Measurements from ENCODE around the gene CDC34. TPM values are rescaled to one million over a fixed set of nuclear protein-coding genes. Genes with fewer than 3 reads are reported as not detected.

CDC34 gene
- total RNA-seq, 1 experiment from 2014 or later = 112 TPM

- no peak overlapping the region for H3K9ac ChIP-seq (ENCODE audit: extremely low read depth, insufficient read length, low read length)
- no peak overlapping the region for H2BK5ac ChIP-seq (ENCODE audit: insufficient read length, low read length)
- H3K79me1 ChIP-seq (ENCODE audit: insufficient read depth, low read depth, low read length, poor library complexity, severe bottlenecking) = no peaks in the 10 kb centered on the region
- H3K4ac ChIP-seq (ENCODE audit: low read depth, low read length) = no peak overlapping the region
- H3K27me3 ChIP-seq (ENCODE audit: insufficient read depth, low read length) = no peaks in the 10 kb centered on the region
- H3K9me3 ChIP-seq (ENCODE audit: control insufficient read depth, low read depth, low read length) = no peaks in the 10 kb centered on the region
- H3T11ph ChIP-seq (ENCODE audit: low read length) = no peak overlapping the region
- H2BK20ac ChIP-seq (ENCODE audit: low read depth, low read length, poor library complexity, severe bottlenecking) = no peak overlapping the region
- WGBS (ENCODE audit: extremely low coverage, insufficient read length, low lambda C conversion rate) = no CpG with 5 or more reads among the region's 23 CpGs
- no peak overlapping the region for H2BK15ac ChIP-seq (ENCODE audit: low read depth, low read length)
- H3K27ac ChIP-seq (ENCODE audit: insufficient read length, low read depth, low read length) = no peak overlapping the region
- no peak overlapping the region for H4K5ac ChIP-seq (ENCODE audit: insufficient read length, low read depth, low read length)
- H2AFZ ChIP-seq (ENCODE audit: low read length) = no peak overlapping the region
- H3K79me2 ChIP-seq (ENCODE audit: insufficient read depth, low read length) = no peaks in the 10 kb centered on the region
- Mint-ChIP-seq H3K36me3 (ENCODE audit: insufficient read depth in 1 of 3, low read depth in 3 of 3) (peaks cover 0 to 4% (median under 1%) of the 10 kb centered on the region in 3 experiments; a peak in 4 of 7 replicates), H3K4me1 (peaks cover 20 to 32% of the 10 kb centered on the region in 2 experiments), H3K9me3 (peaks cover 11 to 14% of the 10 kb centered on the region in 2 experiments), H3K27ac (peak overlapping the region in 1 of 3 experiments; percentile 12; a peak in 1 of 7 replicates), H3K27me3 (ENCODE audit: low read depth) (peaks cover 31% of the 10 kb centered on the region), H3K4me3 (peak overlapping the region; percentile 31 to 45; a peak in 4 of 5 replicates)
- H3K18ac ChIP-seq (ENCODE audit: insufficient read length, low read depth, low read length) = no peak overlapping the region
- H2BK12ac ChIP-seq (ENCODE audit: insufficient read length, low read depth, low read length) = no peak overlapping the region
- TF ChIP-seq, protein P1, sequence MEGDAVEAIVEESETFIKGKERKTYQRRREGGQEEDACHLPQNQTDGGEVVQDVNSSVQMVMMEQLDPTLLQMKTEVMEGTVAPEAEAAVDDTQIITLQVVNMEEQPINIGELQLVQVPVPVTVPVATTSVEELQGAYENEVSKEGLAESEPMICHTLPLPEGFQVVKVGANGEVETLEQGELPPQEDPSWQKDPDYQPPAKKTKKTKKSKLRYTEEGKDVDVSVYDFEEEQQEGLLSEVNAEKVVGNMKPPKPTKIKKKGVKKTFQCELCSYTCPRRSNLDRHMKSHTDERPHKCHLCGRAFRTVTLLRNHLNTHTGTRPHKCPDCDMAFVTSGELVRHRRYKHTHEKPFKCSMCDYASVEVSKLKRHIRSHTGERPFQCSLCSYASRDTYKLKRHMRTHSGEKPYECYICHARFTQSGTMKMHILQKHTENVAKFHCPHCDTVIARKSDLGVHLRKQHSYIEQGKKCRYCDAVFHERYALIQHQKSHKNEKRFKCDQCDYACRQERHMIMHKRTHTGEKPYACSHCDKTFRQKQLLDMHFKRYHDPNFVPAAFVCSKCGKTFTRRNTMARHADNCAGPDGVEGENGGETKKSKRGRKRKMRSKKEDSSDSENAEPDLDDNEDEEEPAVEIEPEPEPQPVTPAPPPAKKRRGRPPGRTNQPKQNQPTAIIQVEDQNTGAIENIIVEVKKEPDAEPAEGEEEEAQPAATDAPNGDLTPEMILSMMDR (conservative IDR thresholded peaks at IDR 0.05) = no peak
- H3K23ac ChIP-seq (ENCODE audit: insufficient read length, low read depth, low read length) = no peak overlapping the region
- no peaks in the 10 kb centered on the region; the same call in 1 of the 2 replicates for H3K4me1 ChIP-seq (ENCODE audit: insufficient read depth, low read length)
- H3K23me2 ChIP-seq (ENCODE audit: insufficient read length, low read depth, low read length, poor library complexity, severe bottlenecking) = peaks cover 4% of the 10 kb centered on the region
- H4K91ac ChIP-seq (ENCODE audit: insufficient read length, low read depth, low read length) = no peak overlapping the region
- H3K56ac ChIP-seq (ENCODE audit: insufficient read length, low read depth, low read length) = no peak overlapping the region
- no peak overlapping the region for H3K14ac ChIP-seq (ENCODE audit: insufficient read depth, low read length)
- no peak overlapping the region for H2BK120ac ChIP-seq (ENCODE audit: low read depth, low read length, poor library complexity, severe bottlenecking)
- H4K8ac ChIP-seq (replicated peaks; ENCODE audit: insufficient read length, low read depth, low read length) = no peak overlapping the region
- H4K20me1 ChIP-seq (ENCODE audit: control insufficient read depth, insufficient read depth, insufficient read length) = peaks cover 4% of the 10 kb centered on the region
- H3K4me2 ChIP-seq (ENCODE audit: insufficient read depth, insufficient read length, low read length) = no peak overlapping the region
- H2AK5ac ChIP-seq (ENCODE audit: insufficient read length, low read length) = no peak overlapping the region
- DNase-seq = no peak
Observed at GRCh38 chr19:485583-486236, 45.9 kb upstream of the CDC34 start.

All from H9 (cell line).